Medulla oblongata (tissue), 1 donor: ENCODE measurements around the gene GPR15.

Experiments
- DNase-seq: peaks from one replicate; pipeline ENCODE4 v3.0.0-alpha.2; 2015; ENCODE audit errors: extremely low spot score

Gene GPR15

GRCh38 chr3:98531622-98532274 lies at the start of gene GPR15:
Gene GPR15 (plus strand): TSS chr3:98531978. CDS start chr3:98532034, 56 bp downstream.
- no peak for DNase-seq

GRCh38 chr3:98482717-98483482 lies 48.9 kb upstream of the GPR15 start:
- no peak for DNase-seq

- DNase-seq: no peak
These were observed 48.2 kb upstream of the GPR15 start for GRCh38 chr3:98483626-98484025.

- DNase-seq: no peak
These were observed 34.4 kb upstream of the GPR15 start, which contains the start of gene OR5K2 for GRCh38 chr3:98497381-98497780. Gene OR5K2 (plus strand): TSS chr3:98497681. CDS start chr3:98497681, 0 bp downstream.

GRCh38 chr3:98500019-98500418 lies 31.8 kb upstream of the GPR15 start:
- DNase-seq: no peak

- peak; percentile 35 for DNase-seq
These were observed 30.5 kb upstream of the GPR15 start for GRCh38 chr3:98501270-98501669.

GRCh38 chr3:98501863-98502576 lies 29.8 kb upstream of the GPR15 start:
- no peak for DNase-seq

GRCh38 chr3:98504539-98504938 lies 27.2 kb upstream of the GPR15 start:
- DNase-seq: no peak

- no peak for DNase-seq
These were observed 23.2 kb upstream of the GPR15 start for GRCh38 chr3:98508582-98508981.

GRCh38 chr3:98512576-98512975 lies 19.2 kb upstream of the GPR15 start:
- DNase-seq: no peak

GRCh38 chr3:98513091-98513511 lies 18.7 kb upstream of the GPR15 start:
- DNase-seq: no peak

- DNase-seq: no peak
These were observed 18.0 kb upstream of the GPR15 start for GRCh38 chr3:98513736-98514135.

- DNase-seq: no peak
These were observed 16.8 kb upstream of the GPR15 start for GRCh38 chr3:98514948-98515347.

- peak; percentile 91 for DNase-seq
These were observed 13.0 kb upstream of the GPR15 start for GRCh38 chr3:98518816-98519215.

- no peak for DNase-seq
These were observed 12.4 kb upstream of the GPR15 start for GRCh38 chr3:98519351-98519750.

GRCh38 chr3:98521897-98522543 lies 9.8 kb upstream of the GPR15 start:
- DNase-seq: peak; percentile 67

- peak; percentile 99 for DNase-seq
These were observed 9.1 kb upstream of the GPR15 start, which contains the start of gene CLDND1 for GRCh38 chr3:98522544-98523281. Gene CLDND1 (minus strand): TSS chr3:98522902. CDS start chr3:98521424, 1,478 bp downstream.

- DNase-seq: no peak
These were observed 6.3 kb upstream of the GPR15 start for GRCh38 chr3:98525494-98525893.

- DNase-seq: no peak
These were observed 3.1 kb upstream of the GPR15 start for GRCh38 chr3:98528474-98529346.

- no peak for DNase-seq
These were observed 1.8 kb upstream of the GPR15 start for GRCh38 chr3:98529856-98530459.
